Measurements from ENCODE around the gene ALDH2. TPM values are rescaled to one million over a fixed set of nuclear protein-coding genes. Genes with fewer than 3 reads are reported as not detected.

The ALDH2 gene
- total RNA-seq, 1 donor from 2014 or later: 0.09 TPM

Other genes with a start within 250 kb of the ALDH2 start
- gene ATXN2, start 167.6 kb upstream of the ALDH2 start, total RNA-seq: 49.3 and 53.0 TPM in 2 replicates
- 20.3 TPM in 2 replicates for gene BRAP, start 81.0 kb upstream of the ALDH2 start, total RNA-seq
- 28.2 and 28.6 TPM in 2 replicates for gene ACAD10, start 80.9 kb upstream of the ALDH2 start, total RNA-seq
- 76.0 and 80.2 TPM in 2 replicates for gene MAPKAPK5, start 75.3 kb downstream of the ALDH2 start, total RNA-seq
- 9.7 and 11.1 TPM in 2 replicates for gene TMEM116, start 246.2 kb downstream of the ALDH2 start, total RNA-seq
- 56.6 and 60.9 TPM in 2 replicates for gene ERP29, start 246.5 kb downstream of the ALDH2 start, total RNA-seq

Measured in activated CD4-positive, alpha-beta T cell treated with anti-CD3 and anti-CD28 coated beads, Interleukin-2, amount 10 ng/mL, durations not matched to agents 24 days and 14 days (primary cell).